GM06990 (cell line): Measurements from ENCODE around the gene RIGI.

Experiments used
- DNase-seq: peaks from one replicate; pipeline ENCODE4 v3.0.0-alpha.2; 2011; ENCODE audit not compliant: insufficient read length; ENCODE audit errors: extremely low read depth
- H3K27me3 ChIP-seq: replicated peaks from 2 replicates; pipeline ENCODE4 v1.6.0; 2011; ENCODE audit warnings: low read length; ENCODE audit not compliant: control insufficient read depth, insufficient read depth
- H3K36me3 ChIP-seq: 2 replicates; pipeline ENCODE4 v1.5.1; 2011; ENCODE audit warnings: low read length; ENCODE audit not compliant: control insufficient read depth, insufficient read depth
- H3K4me3 ChIP-seq: replicated peaks from 2 replicates; pipeline ENCODE4 v1.5.1; 2011; ENCODE audit warnings: low read depth, mild to moderate bottlenecking, control low read depth, low read length
- CTCF ChIP-seq: IDR thresholded peaks from 2 replicates; pipeline ENCODE4 v1.5.1; 2011; ENCODE audit warnings: low read length, control low read depth, mild to moderate bottlenecking, inconsistent platforms; ENCODE audit not compliant: insufficient read depth, poor library complexity, severe bottlenecking

The RIGI gene

GRCh38 chr9:32503008-32503407 is 23.0 kb downstream of the RIGI start:
- Histone ChIP-seq H3K27me3 (no peaks in the 10 kb centered on the region), H3K36me3 (no peaks in the 10 kb centered on the region; the same call in 1 of the 2 replicates), H3K4me3 (no peak overlapping the region)
- TF ChIP-seq CTCF, result no peak
- no peak for DNase-seq

- DNase-seq, result no peak
- H3K4me3 ChIP-seq, result no peak overlapping the region
- no peaks in the 10 kb centered on the region for H3K27me3 ChIP-seq
- TF ChIP-seq CTCF, result no peak
- H3K36me3 ChIP-seq, result no peaks in the 10 kb centered on the region; the same call in 1 of the 2 replicates
Observed at GRCh38 chr9:32502464-32502863, 23.5 kb downstream of the RIGI start.

GRCh38 chr9:32501868-32502267 is 24.1 kb downstream of the RIGI start:
- Histone ChIP-seq H3K4me3 (no peak overlapping the region), H3K36me3 (no peaks in the 10 kb centered on the region; the same call in 1 of the 2 replicates), H3K27me3 (no peaks in the 10 kb centered on the region)
- no peak for TF ChIP-seq CTCF
- no peak for DNase-seq

GRCh38 chr9:32500768-32501167 is 25.2 kb downstream of the RIGI start:
- H3K36me3 ChIP-seq, result no peaks in the 10 kb centered on the region; the same call in 1 of the 2 replicates
- DNase-seq, result no peak
- H3K4me3 ChIP-seq, result no peak overlapping the region
- no peak for TF ChIP-seq CTCF
- H3K27me3 ChIP-seq, result no peaks in the 10 kb centered on the region

- DNase-seq, result no peak
- Histone ChIP-seq H3K36me3 (no peaks in the 10 kb centered on the region; the same call in none of the 2 replicates), H3K4me3 (no peak overlapping the region), H3K27me3 (no peaks in the 10 kb centered on the region)
- no peak for TF ChIP-seq CTCF
Observed at GRCh38 chr9:32497921-32498320, 28.1 kb downstream of the RIGI start.

- Histone ChIP-seq H3K27me3 (no peaks in the 10 kb centered on the region), H3K4me3 (no peak overlapping the region), H3K36me3 (peaks cover 5% of the 10 kb centered on the region)
- no peak for TF ChIP-seq CTCF
- DNase-seq, result no peak
Observed at GRCh38 chr9:32490601-32491000, 35.4 kb downstream of the RIGI start.
